Activated naive CD4-positive, alpha-beta T cell treated with anti-CD3 and anti-CD28 coated beads for 36 hours (primary cell): Measurements from ENCODE around the gene BTBD2. TPM values are rescaled to one million over a fixed set of nuclear protein-coding genes. Genes with fewer than 3 reads are reported as not detected.

ENCODE experiments used
- CTCF ChIA-PET: fragments of 350-600 bp; sonication (Branson Sonifier 250); formaldehyde crosslinking; loops from one replicate; lab custom pipeline; 2021; ENCODE audit warnings: antibody characterized with exemption; lab: Charles Lee
- DNase-seq: peaks from one replicate; pipeline ENCODE4 v3.0.0-alpha.2; 2020
- H3K27ac Mint-ChIP-seq: one replicate; pipeline ENCODE4 v1.8.0; 2021; ENCODE audit warnings: mild to moderate bottlenecking, mixed read lengths
- H3K27me3 Mint-ChIP-seq: one replicate; pipeline ENCODE4 v1.8.0; 2021; ENCODE audit warnings: low read depth, mixed read lengths
- H3K36me3 Mint-ChIP-seq: one replicate; pipeline ENCODE4 v1.8.0; 2021; ENCODE audit warnings: low read depth, mixed read lengths
- H3K4me1 Mint-ChIP-seq: one replicate; pipeline ENCODE4 v1.8.0; 2021; ENCODE audit warnings: low read depth, mixed read lengths
- H3K4me3 Mint-ChIP-seq: one replicate; pipeline ENCODE4 v1.8.0; 2021; ENCODE audit warnings: mild to moderate bottlenecking, moderate library complexity, mixed read lengths
- H3K9me3 Mint-ChIP-seq: one replicate; pipeline ENCODE4 v1.8.0; 2021; ENCODE audit warnings: mixed read lengths
- intact Hi-C: fragments of 100-400 bp; cut with micrococcal nuclease; formaldehyde crosslinking; loops from one replicate; pipeline ENCODE4 v1.15.1; 2023
- total RNA-seq, 2 experiments: library from RNA; stranded (reverse); gene quantifications; one replicate each; pipeline ENCODE4 v1.2.3, GENCODE V29; 2021

BTBD2 gene
- total RNA-seq, 2 experiments from 2014 or later = 37.0 to 49.0 TPM

- Mint-ChIP-seq H3K36me3 (peaks cover 6% of the 10 kb centered on the region), H3K27me3 (no peaks in the 10 kb centered on the region), H3K27ac (no peak overlapping the region), H3K9me3 (peaks cover 3% of the 10 kb centered on the region), H3K4me1 (peaks cover 17% of the 10 kb centered on the region), H3K4me3 (peak overlapping the region; percentile 66)
- intact Hi-C loops = loop anchor here (5.0 to 10.0 kb wide), 4 partner anchors 67 to 220 kb away; partner anchors contain the start of genes ADAT3, AP3D1, PLEKHJ1 and SCAMP4
- CTCF ChIA-PET = no interaction called here
- no peak for DNase-seq
Measured at GRCh38 chr19:2014731-2015607, 545 bp downstream of the BTBD2 start.

GRCh38 chr19:2014131-2014571 lies 1.4 kb downstream of the BTBD2 start:
- Mint-ChIP-seq H3K27me3 (no peaks in the 10 kb centered on the region), H3K27ac (no peak overlapping the region), H3K4me1 (peaks cover 12% of the 10 kb centered on the region), H3K9me3 (peaks cover 3% of the 10 kb centered on the region), H3K36me3 (peaks cover 6% of the 10 kb centered on the region), H3K4me3 (peak overlapping the region; percentile 29)
- DNase-seq = no peak
- intact Hi-C loops = loop anchor here (10.0 kb wide), 1 partner anchor 221 kb away; the partner anchor contains the start of genes PLEKHJ1 and SF3A2
- CTCF ChIA-PET = no interaction called here

GRCh38 chr19:2013683-2013961 lies 1.9 kb downstream of the BTBD2 start:
- Mint-ChIP-seq H3K27me3 (no peaks in the 10 kb centered on the region), H3K4me3 (peak overlapping the region; percentile 29), H3K9me3 (peaks cover 3% of the 10 kb centered on the region), H3K36me3 (peaks cover 6% of the 10 kb centered on the region), H3K27ac (no peak overlapping the region), H3K4me1 (peaks cover 12% of the 10 kb centered on the region)
- no peak for DNase-seq
- CTCF ChIA-PET = no interaction called here
- intact Hi-C loops = loop anchor here (10.0 kb wide), 1 partner anchor 221 kb away; the partner anchor contains the start of genes PLEKHJ1 and SF3A2

- Mint-ChIP-seq H3K4me3 (no peak overlapping the region), H3K36me3 (peaks cover 6% of the 10 kb centered on the region), H3K9me3 (peaks cover 3% of the 10 kb centered on the region), H3K4me1 (peaks cover 12% of the 10 kb centered on the region), H3K27ac (no peak overlapping the region), H3K27me3 (no peaks in the 10 kb centered on the region)
- intact Hi-C loops = loop anchor here (10.0 kb wide), 1 partner anchor 222 kb away; the partner anchor contains the start of genes PLEKHJ1 and SF3A2
- CTCF ChIA-PET = no interaction called here
- DNase-seq = no peak
Measured at GRCh38 chr19:2012941-2013682, 2.4 kb downstream of the BTBD2 start.

- intact Hi-C loops = loop anchor here (10.0 kb wide), 1 partner anchor 224 kb away; the partner anchor contains the start of genes PLEKHJ1 and SF3A2
- CTCF ChIA-PET = no interaction called here
- peak overlapping the region; percentile 18 for H3K27ac Mint-ChIP-seq
Measured at GRCh38 chr19:2011169-2011568, 4.3 kb downstream of the BTBD2 start.

GRCh38 chr19:2010135-2010668 lies 5.3 kb downstream of the BTBD2 start:
- intact Hi-C loops = loop anchor here (10.0 kb wide), 1 partner anchor 225 kb away; the partner anchor contains the start of genes PLEKHJ1 and SF3A2
- Mint-ChIP-seq H3K27ac (no peak overlapping the region), H3K4me1 (peaks cover 10% of the 10 kb centered on the region), H3K9me3 (peaks cover 3% of the 10 kb centered on the region), H3K36me3 (peaks cover 7% of the 10 kb centered on the region), H3K27me3 (no peaks in the 10 kb centered on the region), H3K4me3 (no peak overlapping the region)
- CTCF ChIA-PET = no interaction called here
- DNase-seq = no peak

More at GRCh38 chr19:2011169-2011568, 4.3 kb downstream of the BTBD2 start:
- Mint-ChIP-seq H3K36me3 (peaks cover 6% of the 10 kb centered on the region), H3K27me3 (no peaks in the 10 kb centered on the region), H3K4me1 (peaks cover 10% of the 10 kb centered on the region), H3K9me3 (peaks cover 3% of the 10 kb centered on the region), H3K4me3 (no peak overlapping the region)
- no peak for DNase-seq

- no peak for DNase-seq
- CTCF ChIA-PET = interaction anchor here (0.7 to 1.1 kb wide), 3 partner anchors 17 to 379 kb away, joined by 3 to 7 read pairs (median 3); no protein-coding TSS in a partner anchor
- H3K9me3 Mint-ChIP-seq = no peaks in the 10 kb centered on the region
- H3K4me1 Mint-ChIP-seq = peaks cover 2% of the 10 kb centered on the region
- intact Hi-C loops = no loop called here
- no peak overlapping the region for H3K27ac Mint-ChIP-seq
- no peak overlapping the region for H3K4me3 Mint-ChIP-seq
- H3K36me3 Mint-ChIP-seq = peaks cover 1% of the 10 kb centered on the region
- no peaks in the 10 kb centered on the region for H3K27me3 Mint-ChIP-seq
Measured at GRCh38 chr19:2003874-2004273, 11.6 kb downstream of the BTBD2 start.

- H3K4me3 Mint-ChIP-seq = no peak overlapping the region
Measured at GRCh38 chr19:1999856-2000515, 15.5 kb downstream of the BTBD2 start.

GRCh38 chr19:1998712-1999708 lies 16.5 kb downstream of the BTBD2 start:
- Mint-ChIP-seq H3K9me3 (no peaks in the 10 kb centered on the region), H3K27ac (no peak overlapping the region), H3K4me1 (no peaks in the 10 kb centered on the region), H3K36me3 (peaks cover 9% of the 10 kb centered on the region), H3K4me3 (no peak overlapping the region), H3K27me3 (no peaks in the 10 kb centered on the region)
- CTCF ChIA-PET = interaction anchor here (0.6 kb wide), 1 partner anchor 393 kb away, joined by 3 read pairs; no protein-coding TSS in a partner anchor
- no peak for DNase-seq
- intact Hi-C loops = no loop called here

More at GRCh38 chr19:1999856-2000515, 15.5 kb downstream of the BTBD2 start:
- CTCF ChIA-PET = no interaction called here
- intact Hi-C loops = no loop called here
- DNase-seq = no peak
- Mint-ChIP-seq H3K36me3 (peaks cover 7% of the 10 kb centered on the region), H3K9me3 (no peaks in the 10 kb centered on the region), H3K27me3 (no peaks in the 10 kb centered on the region), H3K4me1 (no peaks in the 10 kb centered on the region), H3K27ac (no peak overlapping the region)

GRCh38 chr19:1997353-1998233 lies 17.9 kb downstream of the BTBD2 start:
- H3K9me3 Mint-ChIP-seq = no peaks in the 10 kb centered on the region
- H3K27me3 Mint-ChIP-seq = no peaks in the 10 kb centered on the region
- no peak overlapping the region for H3K4me3 Mint-ChIP-seq
- H3K27ac Mint-ChIP-seq = no peak overlapping the region
- no peak for DNase-seq
- H3K36me3 Mint-ChIP-seq = peaks cover 9% of the 10 kb centered on the region
- CTCF ChIA-PET = no interaction called here
- no peaks in the 10 kb centered on the region for H3K4me1 Mint-ChIP-seq
- intact Hi-C loops = no loop called here
